Measurements from ENCODE around the gene CROCC2.

DNA sequence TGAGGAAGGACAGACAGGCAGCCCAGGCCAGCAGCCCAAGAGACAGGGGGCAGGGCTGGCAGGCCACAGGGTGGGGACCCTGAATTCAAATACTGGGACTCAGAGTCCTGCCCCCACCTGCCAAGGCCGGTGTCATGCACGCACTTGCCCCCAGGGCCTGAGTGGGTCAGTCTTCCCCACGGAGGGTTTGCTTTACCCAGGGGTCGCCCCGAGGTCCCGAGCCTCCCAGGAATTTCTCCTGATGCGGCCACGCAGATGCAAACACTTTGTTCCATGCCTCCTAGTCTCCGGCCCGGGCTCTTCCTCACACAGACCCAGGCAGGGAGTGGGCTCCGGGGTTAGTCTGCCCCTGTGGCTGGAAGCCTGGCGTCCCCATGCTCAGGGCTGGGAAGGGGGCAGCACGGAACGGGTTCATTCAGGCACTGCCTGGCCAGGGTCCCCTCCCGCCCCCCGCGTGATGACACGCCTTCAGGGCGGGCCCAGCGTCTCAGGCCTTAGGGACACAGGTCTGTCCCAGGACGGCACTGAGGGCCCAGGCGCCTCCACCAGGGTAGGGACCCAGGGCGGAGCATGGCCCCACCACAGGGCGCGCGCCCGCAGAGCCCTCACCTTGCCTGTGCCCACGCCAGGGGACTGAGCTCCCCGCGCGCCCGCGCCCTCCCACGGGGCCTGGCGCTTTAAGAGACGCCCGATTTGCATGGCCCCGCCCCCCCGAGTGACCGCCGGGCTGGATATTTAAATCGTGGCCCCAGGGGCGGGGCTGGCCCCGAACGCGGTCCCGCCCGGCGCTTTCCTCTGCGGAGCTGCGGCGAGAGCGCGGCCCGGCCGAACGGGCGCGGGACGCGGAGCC, 91.9 kb downstream of the CROCC2 start, which contains the start of gene SNED1:
- no peak for TF ChIP-seq POLR2A (IDR thresholded peaks at IDR 0.05)
- TF ChIP-seq, protein P1, sequence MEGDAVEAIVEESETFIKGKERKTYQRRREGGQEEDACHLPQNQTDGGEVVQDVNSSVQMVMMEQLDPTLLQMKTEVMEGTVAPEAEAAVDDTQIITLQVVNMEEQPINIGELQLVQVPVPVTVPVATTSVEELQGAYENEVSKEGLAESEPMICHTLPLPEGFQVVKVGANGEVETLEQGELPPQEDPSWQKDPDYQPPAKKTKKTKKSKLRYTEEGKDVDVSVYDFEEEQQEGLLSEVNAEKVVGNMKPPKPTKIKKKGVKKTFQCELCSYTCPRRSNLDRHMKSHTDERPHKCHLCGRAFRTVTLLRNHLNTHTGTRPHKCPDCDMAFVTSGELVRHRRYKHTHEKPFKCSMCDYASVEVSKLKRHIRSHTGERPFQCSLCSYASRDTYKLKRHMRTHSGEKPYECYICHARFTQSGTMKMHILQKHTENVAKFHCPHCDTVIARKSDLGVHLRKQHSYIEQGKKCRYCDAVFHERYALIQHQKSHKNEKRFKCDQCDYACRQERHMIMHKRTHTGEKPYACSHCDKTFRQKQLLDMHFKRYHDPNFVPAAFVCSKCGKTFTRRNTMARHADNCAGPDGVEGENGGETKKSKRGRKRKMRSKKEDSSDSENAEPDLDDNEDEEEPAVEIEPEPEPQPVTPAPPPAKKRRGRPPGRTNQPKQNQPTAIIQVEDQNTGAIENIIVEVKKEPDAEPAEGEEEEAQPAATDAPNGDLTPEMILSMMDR (IDR thresholded peaks at IDR 0.05): no peak
